Ishikawa (cell line): ENCODE measurements around the gene IL34.

Source experiments
- CEBPB ChIP-seq: IDR thresholded peaks from 2 replicates; pipeline ENCODE4 v1.6.1; 2012
- EGR1 ChIP-seq: IDR thresholded peaks from 2 replicates; pipeline ENCODE4 v1.6.1; 2012
- MAX ChIP-seq: IDR thresholded peaks from 2 replicates; pipeline ENCODE4 v1.6.1; 2012
- NFIC ChIP-seq: IDR thresholded peaks from 2 replicates; pipeline ENCODE4 v1.6.1; 2012
- RAD21 ChIP-seq: IDR thresholded peaks from 2 replicates; pipeline ENCODE4 v1.6.1; 2012; ENCODE audit warnings: low read depth
- TEAD4 ChIP-seq: IDR thresholded peaks from 2 replicates; pipeline ENCODE4 v1.6.1; 2012
- USF1 ChIP-seq: IDR thresholded peaks from 2 replicates; pipeline ENCODE4 v1.6.1; 2012
- YY1 ChIP-seq: IDR thresholded peaks from 2 replicates; pipeline ENCODE4 v1.6.1; 2012; ENCODE audit warnings: low read depth

- TF ChIP-seq RAD21 = no peak
- TF ChIP-seq TEAD4 = no peak
- no peak for TF ChIP-seq EGR1
- TF ChIP-seq CEBPB = no peak
- no peak for TF ChIP-seq NFIC
- no peak for TF ChIP-seq YY1
- TF ChIP-seq USF1 = no peak
- TF ChIP-seq MAX = no peak
Observed at GRCh38 chr16:70630960-70631745, 15.2 kb upstream of the IL34 start.
